IMR-90 (cell line): ENCODE measurements around the gene TAF1. TPM values are rescaled to one million over a fixed set of nuclear protein-coding genes. Genes with fewer than 3 reads are reported as not detected.

Experiments used
- ATAC-seq: fragments of 200-7000 bp; cut with Tn5 transposase; 2 replicates; pipeline ENCODE4 v1.9.1; 2020; ENCODE audit warnings: low read depth, mild to moderate bottlenecking, moderate library complexity
- BruUV-seq: library from RNA; stranded (reverse); fragments of 400-500 nt; replicated peaks from 2 replicates; lab custom pipeline; 2021; lab: Mats Ljungman, UMichigan
- CTCF ChIA-PET: fragments of 300-600 bp; formaldehyde crosslinking; extraction: SDS; loops from one replicate; lab custom pipeline; 2021; ENCODE audit warnings: antibody characterized with exemption; lab: Yijun Ruan, JAX
- POLR2A ChIA-PET: fragments of 300-600 bp; sonication (Branson Sonifier 250); formaldehyde crosslinking; loops from one replicate; lab custom pipeline; 2022; ENCODE audit warnings: antibody characterized with exemption; ENCODE audit not compliant: unreplicated experiment; lab: Charles Lee
- DNase-seq: peaks from one replicate; pipeline ENCODE4 v3.0.0; 2013
- H2AFZ ChIP-seq: replicated peaks from 2 replicates; pipeline ENCODE3; 2013; ENCODE audit warnings: low read length, mild to moderate bottlenecking; ENCODE audit not compliant: poor library complexity
- H2AK5ac ChIP-seq: 2 replicates; pipeline ENCODE4 v1.6.1; 2013; ENCODE audit warnings: low read depth, low read length, inconsistent platforms
- H2AK9ac ChIP-seq: replicated peaks from 2 replicates; pipeline ENCODE3; 2013; ENCODE audit warnings: mild to moderate bottlenecking, low read depth, low read length, moderate library complexity; ENCODE audit not compliant: poor library complexity
- H2BK120ac ChIP-seq: 2 replicates; pipeline ENCODE4 v1.6.1; 2013; ENCODE audit warnings: low read depth, low read length, inconsistent platforms
- H2BK15ac ChIP-seq: 3 replicates; pipeline ENCODE4 v1.6.1; 2013; ENCODE audit warnings: low read depth, low read length, inconsistent platforms
- H2BK20ac ChIP-seq: 2 replicates; pipeline ENCODE4 v1.6.1; 2013; ENCODE audit warnings: low read depth, mild to moderate bottlenecking, inconsistent platforms, low read length, moderate library complexity
- H2BK5ac ChIP-seq: 2 replicates; pipeline ENCODE4 v1.6.1; 2013; ENCODE audit warnings: mild to moderate bottlenecking, low read depth, low read length, inconsistent platforms; ENCODE audit not compliant: poor library complexity, severe bottlenecking
- H3K14ac ChIP-seq: replicated peaks from 2 replicates; pipeline ENCODE4 v1.6.1; 2013; ENCODE audit warnings: low read depth, low read length, inconsistent platforms
- H3K18ac ChIP-seq: 2 replicates; pipeline ENCODE4 v1.6.1; 2013; ENCODE audit warnings: low read depth, low read length, control low read depth
- H3K23ac ChIP-seq: 2 replicates; pipeline ENCODE4 v1.6.1; 2013; ENCODE audit warnings: low read depth, low read length, inconsistent platforms
- H3K27ac ChIP-seq: 2 replicates; pipeline ENCODE4 v1.5.1; 2013; ENCODE audit warnings: mild to moderate bottlenecking, control low read depth, low read length; ENCODE audit not compliant: insufficient read depth
- H3K27me3 ChIP-seq: 2 replicates; pipeline ENCODE4 v1.6.1; 2013; ENCODE audit warnings: low read length; ENCODE audit not compliant: control insufficient read depth, insufficient read depth
- H3K36me3 ChIP-seq: 2 replicates; pipeline ENCODE4 v1.6.1; 2013; ENCODE audit warnings: low read length, mixed read lengths; ENCODE audit not compliant: control insufficient read depth, insufficient read depth
- H3K4ac ChIP-seq: 2 replicates; pipeline ENCODE4 v1.6.1; 2013; ENCODE audit warnings: low read depth, low read length, inconsistent platforms
- H3K4me1 ChIP-seq: 2 replicates; pipeline ENCODE4 v1.6.1; 2013; ENCODE audit warnings: low read length, mixed read lengths; ENCODE audit not compliant: control insufficient read depth, insufficient read depth
- H3K4me2 ChIP-seq: 2 replicates; pipeline ENCODE4 v1.6.1; 2013; ENCODE audit warnings: low read depth, mild to moderate bottlenecking, control low read depth, low read length, moderate library complexity
- H3K4me3 ChIP-seq: 2 replicates; pipeline ENCODE4 v1.5.1; 2013; ENCODE audit warnings: low read depth, mild to moderate bottlenecking, control low read depth, low read length, moderate library complexity; ENCODE audit not compliant: insufficient read depth
- H3K56ac ChIP-seq: 2 replicates; pipeline ENCODE4 v1.6.1; 2013; ENCODE audit warnings: low read length, inconsistent platforms; ENCODE audit not compliant: insufficient read depth; ENCODE audit errors: extremely low read depth
- H3K79me1 ChIP-seq, 2 experiments: 2 replicates each; pipeline ENCODE4 v1.6.1; 2013; ENCODE audit warnings: low read length in 2 of 2, inconsistent platforms in 1 of 2, low read depth in 1 of 2
- H3K9ac ChIP-seq: 2 replicates; pipeline ENCODE4 v1.6.1; 2013; ENCODE audit warnings: low read depth, low read length, control low read depth
- H3K9me1 ChIP-seq: 2 replicates; pipeline ENCODE4 v1.6.1; 2013; ENCODE audit warnings: low read length, inconsistent platforms; ENCODE audit not compliant: insufficient read depth
- H3K9me3 ChIP-seq: 2 replicates; pipeline ENCODE4 v1.6.1; 2013; ENCODE audit warnings: low read length; ENCODE audit not compliant: control insufficient read depth, insufficient read depth
- H4K20me1 ChIP-seq: 2 replicates; pipeline ENCODE4 v1.6.1; 2013; ENCODE audit warnings: low read length, inconsistent platforms; ENCODE audit not compliant: insufficient read depth
- H4K5ac ChIP-seq: 2 replicates; pipeline ENCODE4 v1.6.1; 2013; ENCODE audit warnings: mild to moderate bottlenecking, low read depth, low read length, control low read depth
- H4K8ac ChIP-seq, 2 experiments: 2 replicates each; pipeline ENCODE4 v1.6.1; 2013; ENCODE audit warnings: low read depth in 2 of 2, low read length in 2 of 2, control low read depth in 1 of 2, inconsistent platforms in 1 of 2
- H4K91ac ChIP-seq: 2 replicates; pipeline ENCODE4 v1.6.1; 2013; ENCODE audit warnings: low read depth, low read length, inconsistent platforms; ENCODE audit not compliant: insufficient read depth
- SMC3 ChIP-seq: fragments of 150-350 bp; IDR thresholded peaks from 2 replicates; pipeline ENCODE4 v1.6.1; 2016; ENCODE audit warnings: low read depth, mild to moderate bottlenecking, antibody characterized with exemption, low read length, moderate library complexity
- WGBS, 2 experiments: methylation state at CpG; one replicate each; pipeline versions ENCODE4 v1.1.5 to v1.1.7; 2013; ENCODE audit warnings: missing lambda C conversion rate in 2 of 2; ENCODE audit not compliant: insufficient read length in 1 of 2; ENCODE audit errors: extremely low coverage in 2 of 2; 5-methylcytosine and 5-hydroxymethylcytosine counted together
- dilution Hi-C: fragments of 300-500 bp; cut with HindIII; formaldehyde crosslinking; loops from one replicate; pipeline ENCODE4 v1.14.3; 2018; ENCODE audit warnings: low sequenced_read_pairs; ENCODE audit not compliant: unreplicated experiment
- in situ Hi-C: fragments of 300-500 bp; cut with MboI; formaldehyde crosslinking; loops from 3 replicates; pipeline ENCODE4 v1.14.3; 2019; ENCODE audit warnings: low sequenced_read_pairs, inconsistent platforms, mixed read lengths
- intact Hi-C: fragments of 100-400 bp; cut with micrococcal nuclease; formaldehyde crosslinking; loops from 2 replicates; pipeline ENCODE4 v1.10.0; 2022
- polyA plus RNA-seq, 3 experiments: library from polyadenylated mRNA; depleted of rRNA; stranded (reverse); fragments of >200 nt; gene quantifications; 2 replicates each; pipeline ENCODE4 v1.2.3, GENCODE V29; 2012; ENCODE audit warnings: low replicate concordance in 1 of 3
- total RNA-seq: library from RNA; depleted of rRNA; stranded (reverse); fragments of >200 nt; gene quantifications from 2 replicates; pipeline ENCODE4 v1.2.3, GENCODE V29; 2012
- TF ChIP-seq, protein P1 (sequence below): fragments of 150-350 bp; IDR thresholded peaks from 2 replicates; pipeline ENCODE4 v1.6.1; 2017; ENCODE audit warnings: mild to moderate bottlenecking, antibody characterized with exemption, low read length, low read depth
- TF ChIP-seq, protein P2 (sequence below): fragments of 150-350 bp; IDR thresholded peaks from 2 replicates; pipeline ENCODE4 v1.6.1; 2016; ENCODE audit warnings: low read depth, mild to moderate bottlenecking, low read length, moderate library complexity, borderline replicate concordance

Gene TAF1
- total and polyA plus RNA-seq, 2 of the 4 experiments (the other 2 are of a cell fraction): 15.7 to 25.5 TPM

DNA sequence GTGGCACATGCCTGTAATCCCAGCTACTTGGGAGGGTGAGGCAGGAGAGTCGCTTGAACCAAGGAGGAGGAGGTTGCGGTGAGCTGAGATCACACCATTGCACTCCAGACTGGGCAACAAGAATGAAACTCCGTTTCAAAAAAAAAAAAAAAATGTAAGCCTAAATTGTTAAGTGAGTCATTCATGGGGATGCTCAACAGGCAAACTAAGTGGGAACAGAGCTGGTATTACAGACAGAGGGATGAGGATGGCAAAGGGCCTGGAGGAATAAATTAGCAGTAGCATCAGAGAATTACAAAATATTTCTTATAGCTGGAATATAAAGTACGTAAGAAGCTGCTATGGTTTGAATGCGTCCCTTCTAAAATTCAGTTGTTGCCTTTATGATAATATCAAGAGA is 123.4 kb downstream of the TAF1 start:
- no TSS peak for BruUV-seq

More for the DNA sequence above, 123.4 kb downstream of the TAF1 start:
- H3K27ac ChIP-seq: no peak overlapping the region
- H2AK5ac ChIP-seq: no peak overlapping the region
- H3K23ac ChIP-seq: no peak overlapping the region
- no peak overlapping the region for H3K4ac ChIP-seq
- in situ Hi-C loops: no loop called here
- no peak overlapping the region for H2AFZ ChIP-seq
- no peak for ATAC-seq
- no peak overlapping the region for H2AK9ac ChIP-seq
- H3K18ac ChIP-seq: no peak overlapping the region
- no peak overlapping the region for H2BK15ac ChIP-seq
- dilution Hi-C loops: no loop called here
- no peak overlapping the region for H2BK5ac ChIP-seq
- no peak overlapping the region for H2BK120ac ChIP-seq
- no CpG with 5 or more reads among the region's 5 CpGs for WGBS, 2 experiments
- H4K8ac ChIP-seq: no peak overlapping the region
- no peaks in the 10 kb centered on the region for H3K27me3 ChIP-seq
- H3K36me3 ChIP-seq: no peaks in the 10 kb centered on the region
- intact Hi-C loops: no loop called here
- H3K9me3 ChIP-seq: no peaks in the 10 kb centered on the region
- TF ChIP-seq SMC3: no peak
- TF ChIP-seq, protein P1, sequence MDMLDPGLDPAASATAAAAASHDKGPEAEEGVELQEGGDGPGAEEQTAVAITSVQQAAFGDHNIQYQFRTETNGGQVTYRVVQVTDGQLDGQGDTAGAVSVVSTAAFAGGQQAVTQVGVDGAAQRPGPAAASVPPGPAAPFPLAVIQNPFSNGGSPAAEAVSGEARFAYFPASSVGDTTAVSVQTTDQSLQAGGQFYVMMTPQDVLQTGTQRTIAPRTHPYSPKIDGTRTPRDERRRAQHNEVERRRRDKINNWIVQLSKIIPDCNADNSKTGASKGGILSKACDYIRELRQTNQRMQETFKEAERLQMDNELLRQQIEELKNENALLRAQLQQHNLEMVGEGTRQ: no peak
- TF ChIP-seq, protein P2, sequence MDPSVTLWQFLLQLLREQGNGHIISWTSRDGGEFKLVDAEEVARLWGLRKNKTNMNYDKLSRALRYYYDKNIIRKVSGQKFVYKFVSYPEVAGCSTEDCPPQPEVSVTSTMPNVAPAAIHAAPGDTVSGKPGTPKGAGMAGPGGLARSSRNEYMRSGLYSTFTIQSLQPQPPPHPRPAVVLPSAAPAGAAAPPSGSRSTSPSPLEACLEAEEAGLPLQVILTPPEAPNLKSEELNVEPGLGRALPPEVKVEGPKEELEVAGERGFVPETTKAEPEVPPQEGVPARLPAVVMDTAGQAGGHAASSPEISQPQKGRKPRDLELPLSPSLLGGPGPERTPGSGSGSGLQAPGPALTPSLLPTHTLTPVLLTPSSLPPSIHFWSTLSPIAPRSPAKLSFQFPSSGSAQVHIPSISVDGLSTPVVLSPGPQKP: no peak
- H3K14ac ChIP-seq: no peak overlapping the region
- H3K9ac ChIP-seq: no peak overlapping the region
- H2BK20ac ChIP-seq: no peak overlapping the region
- ChIA-PET POLR2A (no interaction called here), CTCF (interaction anchor here (0.7 kb wide), 2 partner anchors 8 to 127 kb away, joined by 4 to 9 read pairs; no protein-coding TSS in a partner anchor)
- no peaks in the 10 kb centered on the region for H3K4me1 ChIP-seq
- H3K56ac ChIP-seq: no peak overlapping the region
- H4K91ac ChIP-seq: no peak overlapping the region
- no peaks in the 10 kb centered on the region for H3K9me1 ChIP-seq
- H3K4me3 ChIP-seq: no peak overlapping the region
- H3K4me2 ChIP-seq: no peak overlapping the region
- no peaks in the 10 kb centered on the region for H4K20me1 ChIP-seq
- no peaks in the 10 kb centered on the region for H3K79me1 ChIP-seq
- no peak overlapping the region for H4K5ac ChIP-seq
- no peak for DNase-seq
